C4-2B (cell line): ENCODE data around the gene KCNK7.

Experiments
- H3K27ac ChIP-seq: fragments of 450-650 bp; 2 replicates; pipeline ENCODE4 v1.5.1; 2017
- ZFX ChIP-seq: fragments of 450-650 bp; IDR thresholded peaks from 2 replicates; pipeline ENCODE4 v1.6.1; 2017
- TF ChIP-seq, protein P1 (sequence below): fragments of 450-650 bp; conservative IDR thresholded peaks from 2 replicates; pipeline ENCODE4 v1.5.1; 2017; ENCODE audit warnings: mild to moderate bottlenecking

KCNK7 gene

DNA sequence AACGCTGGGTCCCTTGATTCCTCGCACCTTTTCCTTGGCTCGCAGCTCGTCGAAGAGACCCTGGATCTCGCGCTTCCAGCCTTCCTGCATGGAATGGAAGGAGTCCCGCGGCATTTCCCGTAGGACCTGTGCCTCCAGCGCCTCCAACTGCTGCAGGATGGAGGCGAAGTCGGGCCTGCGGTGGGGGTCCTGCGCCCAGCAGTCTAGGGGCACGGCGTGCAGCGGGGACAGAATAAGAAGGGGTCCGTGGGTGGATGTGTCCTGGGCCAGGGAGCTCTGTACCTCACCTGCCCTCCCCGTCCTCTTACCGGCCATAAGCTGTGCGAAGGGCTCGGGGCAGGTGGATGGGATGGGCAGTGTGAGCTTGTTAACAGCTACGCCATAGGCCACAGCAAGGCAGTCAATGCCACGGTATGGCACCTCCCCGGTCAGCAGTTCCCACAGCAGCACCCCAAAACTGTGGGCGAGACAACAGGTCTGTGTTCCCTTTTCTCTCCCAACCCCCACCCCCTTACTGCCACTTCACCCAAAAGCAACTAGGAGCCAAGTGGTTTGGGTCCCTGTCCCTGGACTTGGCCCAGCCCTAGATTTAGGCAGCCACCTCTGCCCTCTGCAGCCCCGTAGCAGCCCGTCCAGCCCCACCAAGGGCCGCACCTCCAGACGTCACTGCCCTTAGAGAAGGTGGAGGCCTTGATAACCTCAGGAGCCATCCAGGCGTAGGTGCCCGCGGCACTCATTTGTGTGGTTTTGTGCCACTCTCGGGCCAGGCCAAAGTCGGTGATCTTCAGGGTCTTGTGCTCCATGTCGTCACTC, 12.2 kb upstream of the KCNK7 start:
- no peak for TF ChIP-seq ZFX
- TF ChIP-seq, protein P1, sequence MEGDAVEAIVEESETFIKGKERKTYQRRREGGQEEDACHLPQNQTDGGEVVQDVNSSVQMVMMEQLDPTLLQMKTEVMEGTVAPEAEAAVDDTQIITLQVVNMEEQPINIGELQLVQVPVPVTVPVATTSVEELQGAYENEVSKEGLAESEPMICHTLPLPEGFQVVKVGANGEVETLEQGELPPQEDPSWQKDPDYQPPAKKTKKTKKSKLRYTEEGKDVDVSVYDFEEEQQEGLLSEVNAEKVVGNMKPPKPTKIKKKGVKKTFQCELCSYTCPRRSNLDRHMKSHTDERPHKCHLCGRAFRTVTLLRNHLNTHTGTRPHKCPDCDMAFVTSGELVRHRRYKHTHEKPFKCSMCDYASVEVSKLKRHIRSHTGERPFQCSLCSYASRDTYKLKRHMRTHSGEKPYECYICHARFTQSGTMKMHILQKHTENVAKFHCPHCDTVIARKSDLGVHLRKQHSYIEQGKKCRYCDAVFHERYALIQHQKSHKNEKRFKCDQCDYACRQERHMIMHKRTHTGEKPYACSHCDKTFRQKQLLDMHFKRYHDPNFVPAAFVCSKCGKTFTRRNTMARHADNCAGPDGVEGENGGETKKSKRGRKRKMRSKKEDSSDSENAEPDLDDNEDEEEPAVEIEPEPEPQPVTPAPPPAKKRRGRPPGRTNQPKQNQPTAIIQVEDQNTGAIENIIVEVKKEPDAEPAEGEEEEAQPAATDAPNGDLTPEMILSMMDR = no peak
- no peak overlapping the region for H3K27ac ChIP-seq

DNA sequence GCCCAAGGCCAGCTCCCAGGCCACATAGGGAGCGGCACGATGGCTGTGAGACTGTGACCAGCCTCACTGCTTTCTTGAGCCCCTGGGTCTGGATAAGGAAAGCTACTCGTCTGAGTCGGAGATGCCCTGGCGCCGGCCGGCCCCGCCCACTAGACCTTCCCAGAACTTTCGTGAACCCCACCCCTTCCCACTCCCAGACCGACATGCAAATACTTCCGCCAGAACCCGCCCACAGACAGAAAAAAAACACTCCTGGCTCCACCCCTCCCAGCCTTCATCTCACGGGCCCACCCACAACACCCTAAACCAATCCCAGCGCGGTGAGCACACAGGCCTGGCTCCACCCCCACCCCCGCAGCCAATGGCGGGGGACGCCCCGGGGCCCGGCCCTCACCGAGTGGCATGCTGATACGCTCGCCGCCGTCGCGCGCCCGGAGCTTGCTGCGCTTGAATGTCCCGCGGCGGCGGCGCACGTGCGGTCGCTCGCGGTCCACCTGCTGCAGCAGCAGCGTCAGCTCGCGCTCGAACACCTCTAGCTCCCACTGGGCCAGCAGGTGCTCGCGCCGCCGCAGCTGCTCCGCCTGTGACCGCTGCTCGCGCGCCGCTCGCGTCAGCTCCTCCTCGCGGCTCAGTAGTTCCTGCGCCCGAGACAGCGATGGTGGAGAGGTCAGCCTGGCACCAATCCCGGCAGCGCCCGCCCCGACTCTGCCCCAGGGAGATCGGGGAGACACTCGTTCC, 11.4 kb upstream of the KCNK7 start:
- TF ChIP-seq ZFX = no peak
- TF ChIP-seq, protein P1 = no peak
- H3K27ac ChIP-seq = no peak overlapping the region

DNA sequence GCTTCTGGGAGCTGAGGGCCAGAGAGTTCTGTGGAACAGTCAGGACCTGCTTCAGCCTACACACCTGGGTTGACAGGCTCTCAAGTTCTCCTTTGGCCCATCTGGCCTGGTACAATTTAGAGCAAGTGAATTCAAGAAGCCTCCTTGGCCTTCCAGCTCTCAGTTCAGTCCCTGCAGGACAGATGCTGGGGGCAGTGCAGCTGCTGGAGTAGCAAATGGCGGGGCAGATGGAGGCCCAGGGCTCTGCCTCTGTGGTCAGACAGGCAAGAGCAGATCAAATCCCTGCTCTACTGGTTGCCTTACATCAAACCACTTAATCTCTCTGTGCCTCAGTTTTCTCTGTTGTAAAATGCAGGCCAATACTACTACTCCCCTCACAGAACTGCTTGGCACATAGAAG, 8.7 kb upstream of the KCNK7 start:
- TF ChIP-seq, protein P1 = no peak
- TF ChIP-seq ZFX = no peak
- H3K27ac ChIP-seq = no peak overlapping the region

DNA sequence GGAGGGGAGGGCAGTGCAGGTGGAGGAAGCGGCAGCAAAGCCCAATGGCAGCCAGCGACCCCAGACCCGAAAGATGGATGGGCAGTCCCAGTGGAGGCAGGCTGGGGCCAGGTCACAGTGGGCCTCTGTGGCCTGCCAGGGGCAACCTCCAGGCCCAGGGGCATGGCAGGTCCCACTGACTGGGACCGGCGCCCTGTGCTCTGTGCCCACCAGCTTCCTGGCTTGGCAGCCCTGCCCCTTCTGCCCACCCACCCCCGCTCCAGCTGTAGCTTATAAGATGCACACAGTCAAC, 4.3 kb upstream of the KCNK7 start:
- H3K27ac ChIP-seq = no peak overlapping the region
- TF ChIP-seq ZFX = no peak
- TF ChIP-seq, protein P1 = no peak

DNA sequence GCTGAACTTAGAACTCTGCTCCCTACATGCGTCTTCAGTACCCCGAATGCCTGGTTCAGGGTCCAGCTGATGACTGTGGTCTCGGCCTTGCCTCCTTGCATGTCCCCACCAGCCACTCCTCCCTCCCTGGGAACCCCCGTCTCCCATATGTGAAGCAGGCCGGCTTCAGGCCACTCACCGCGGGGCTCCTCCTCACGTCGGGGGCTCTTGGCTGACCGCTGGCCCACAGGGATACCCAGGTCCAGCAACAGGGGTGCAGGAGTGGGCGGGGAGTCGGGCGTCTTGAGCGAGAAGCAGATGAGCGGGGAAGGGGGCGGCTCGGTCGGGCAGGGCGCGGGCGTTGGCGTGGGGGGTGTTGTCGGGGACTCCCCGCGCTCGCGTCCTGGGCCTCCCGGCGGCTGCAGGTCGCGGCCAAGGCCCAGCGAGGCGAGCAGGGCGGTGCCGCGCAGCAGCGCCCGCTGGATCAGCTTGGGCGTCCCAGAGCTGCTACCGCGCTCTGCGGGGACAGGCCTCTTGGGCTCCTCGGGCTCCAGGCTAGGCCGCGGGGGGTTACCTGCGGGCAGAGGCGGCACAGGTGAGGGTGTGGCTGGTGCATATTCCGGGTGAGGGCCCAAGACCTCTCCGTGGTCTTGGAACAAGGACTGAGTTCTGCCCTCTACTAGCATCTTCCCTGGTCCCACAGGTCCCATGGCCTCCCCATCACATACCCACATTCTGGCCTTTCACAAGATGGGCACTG, 3.8 kb upstream of the KCNK7 start:
- no peak overlapping the region for H3K27ac ChIP-seq
- TF ChIP-seq ZFX = no peak
- TF ChIP-seq, protein P1 = no peak

DNA sequence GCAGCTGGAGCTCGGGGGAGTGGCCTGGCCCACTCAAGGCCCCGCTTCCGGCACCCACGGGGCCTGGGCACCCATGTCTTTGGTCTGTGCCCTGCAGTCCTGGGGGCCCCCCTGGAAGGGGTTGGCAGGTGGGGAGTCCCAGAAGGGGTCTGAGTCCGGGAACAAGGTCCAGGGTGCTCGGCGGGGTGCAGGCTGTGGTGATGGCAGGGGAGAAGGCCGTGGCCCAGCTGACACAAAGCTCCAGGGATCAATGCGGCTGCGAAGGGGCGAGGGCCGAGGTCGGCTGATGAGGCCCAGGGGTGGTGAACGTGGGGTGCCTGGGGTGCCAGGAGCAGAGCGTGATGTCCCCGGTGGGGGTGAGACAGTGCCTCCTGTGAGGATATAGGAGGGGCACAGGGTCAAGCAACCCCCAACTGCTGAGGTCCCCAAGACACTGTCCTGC, 2.7 kb upstream of the KCNK7 start:
- H3K27ac ChIP-seq = no peak overlapping the region
- no peak for TF ChIP-seq ZFX
- TF ChIP-seq, protein P1 = no peak

DNA sequence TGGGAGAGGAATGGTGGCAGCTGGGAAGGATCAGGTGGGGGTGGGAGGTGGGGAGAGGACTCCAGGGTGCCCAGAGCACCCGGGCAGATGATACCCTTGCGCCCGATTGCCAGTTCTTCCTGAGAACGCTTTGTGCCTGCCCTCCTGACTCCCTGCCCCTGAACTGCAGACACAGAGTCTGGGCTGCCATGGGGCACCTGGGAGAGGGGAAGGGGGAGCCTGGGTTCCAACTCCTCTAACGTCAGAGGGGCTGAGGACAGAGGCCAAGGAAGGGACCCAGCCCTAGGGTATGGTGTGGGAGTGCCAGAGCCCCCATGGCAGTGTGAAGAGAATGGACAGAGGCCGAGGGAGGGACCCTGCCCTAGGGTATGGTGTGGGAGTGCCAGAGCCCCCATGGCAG, 920 bp upstream of the KCNK7 start:
- no peak overlapping the region for H3K27ac ChIP-seq
- no peak for TF ChIP-seq ZFX
- TF ChIP-seq, protein P1 = no peak
